Hematopoietic multipotent progenitor cell treated with erythropoietin and hydrocortisone succinate and interleukin-3 and kit ligand, for 8 days (in vitro differentiated cells): ENCODE measurements around the gene PYHIN1.
A peak's percentile ranks its signal among the peaks of the same experiment; 100 is the strongest.
"Not testable (repeated sequence)": the region's sequence is repeated elsewhere in the genome, so short reads cannot be mapped to it uniquely, and the experiment has no call there.

Experiments
- DNase-seq: peaks from one replicate; pipeline ENCODE4 v3.0.0-alpha.2; 2015

Gene PYHIN1

GRCh38 chr1:158984386-158984785 lies 53.0 kb downstream of the PYHIN1 start:
- no peak for DNase-seq

DNA sequence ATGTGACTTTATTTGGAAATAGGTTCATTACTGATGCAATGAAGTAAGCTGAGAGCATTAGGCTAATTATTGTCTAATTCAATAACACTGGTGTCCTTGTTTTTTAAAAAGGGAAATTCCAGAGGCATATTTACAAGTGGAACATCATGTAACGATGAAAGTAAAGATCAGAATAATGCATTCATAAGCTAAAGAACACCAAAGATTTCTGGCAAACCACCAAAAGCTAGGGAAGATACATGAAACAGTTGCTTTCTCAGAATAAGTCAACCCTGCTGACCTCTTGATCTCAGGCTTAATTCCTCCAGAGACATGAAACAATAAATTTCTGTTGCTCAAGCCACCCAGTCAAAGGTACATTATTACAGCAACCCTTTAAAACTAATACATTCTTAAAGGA lies 58.1 kb downstream of the PYHIN1 start:
- DNase-seq, result no peak

DNA sequence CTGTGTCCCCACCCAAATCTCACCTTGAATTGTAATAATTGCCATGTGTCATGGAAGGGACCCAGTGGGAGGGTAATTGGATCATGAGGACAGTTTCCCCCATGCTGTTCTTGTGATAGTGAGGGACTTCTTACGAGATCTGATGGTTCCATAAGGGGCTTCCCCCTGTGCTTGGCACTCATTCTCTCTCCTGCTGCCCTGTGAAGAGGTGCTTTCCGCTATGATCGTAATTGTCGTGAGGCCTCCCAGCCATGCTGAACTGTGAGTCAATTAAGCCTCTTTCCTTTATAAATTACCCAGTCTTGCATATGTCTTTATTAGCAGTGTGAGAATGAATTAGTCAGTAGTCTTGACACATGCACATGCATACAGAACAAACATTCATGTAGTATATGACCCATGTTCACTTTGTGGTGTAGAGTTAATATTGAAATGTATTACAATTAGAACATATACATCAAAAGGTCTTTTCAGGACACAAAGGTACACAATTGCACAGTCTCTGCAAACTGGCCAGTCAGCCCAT lies 61.5 kb downstream of the PYHIN1 start:
- DNase-seq, result no peak

DNA sequence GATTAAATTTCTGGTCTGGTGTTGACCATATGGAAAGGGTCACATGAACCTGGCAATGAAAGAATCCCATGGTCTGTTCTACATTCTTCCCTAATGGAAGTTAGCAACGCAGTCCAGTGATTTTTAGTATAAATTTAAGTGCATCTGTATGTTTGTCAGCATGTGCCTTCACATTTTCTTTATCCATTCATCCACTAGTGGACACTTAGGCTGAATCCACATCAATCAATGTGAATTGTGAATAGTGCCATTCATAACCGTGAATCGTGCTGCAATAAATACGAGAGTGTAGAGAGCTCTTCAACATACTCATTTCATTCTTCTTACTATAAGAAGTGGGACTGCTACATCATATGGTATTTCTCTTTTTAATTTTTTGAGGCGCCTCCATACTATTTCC lies 65.6 kb downstream of the PYHIN1 start:
- no peak for DNase-seq

GRCh38 chr1:158998037-158998780 lies 66.9 kb downstream of the PYHIN1 start:
- DNase-seq, result no peak

DNA sequence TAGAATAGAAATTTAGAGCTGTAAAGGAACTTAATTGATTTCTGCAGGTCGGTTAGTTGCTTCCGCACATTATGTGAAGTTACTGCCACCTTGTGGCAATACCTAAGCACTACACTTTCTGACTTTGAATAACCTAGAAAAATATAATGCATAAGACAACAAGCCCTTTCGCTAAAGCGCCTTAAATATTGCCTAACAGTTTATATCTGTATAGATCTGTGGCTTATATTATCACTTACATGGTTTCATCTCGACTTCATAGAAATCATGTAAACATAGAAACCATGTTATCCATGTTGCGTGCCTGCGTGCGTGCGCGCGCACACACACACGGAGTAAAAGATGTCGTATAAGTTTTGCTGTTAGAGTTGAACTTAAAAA lies 67.4 kb downstream of the PYHIN1 start:
- peak; percentile 83 for DNase-seq

DNA sequence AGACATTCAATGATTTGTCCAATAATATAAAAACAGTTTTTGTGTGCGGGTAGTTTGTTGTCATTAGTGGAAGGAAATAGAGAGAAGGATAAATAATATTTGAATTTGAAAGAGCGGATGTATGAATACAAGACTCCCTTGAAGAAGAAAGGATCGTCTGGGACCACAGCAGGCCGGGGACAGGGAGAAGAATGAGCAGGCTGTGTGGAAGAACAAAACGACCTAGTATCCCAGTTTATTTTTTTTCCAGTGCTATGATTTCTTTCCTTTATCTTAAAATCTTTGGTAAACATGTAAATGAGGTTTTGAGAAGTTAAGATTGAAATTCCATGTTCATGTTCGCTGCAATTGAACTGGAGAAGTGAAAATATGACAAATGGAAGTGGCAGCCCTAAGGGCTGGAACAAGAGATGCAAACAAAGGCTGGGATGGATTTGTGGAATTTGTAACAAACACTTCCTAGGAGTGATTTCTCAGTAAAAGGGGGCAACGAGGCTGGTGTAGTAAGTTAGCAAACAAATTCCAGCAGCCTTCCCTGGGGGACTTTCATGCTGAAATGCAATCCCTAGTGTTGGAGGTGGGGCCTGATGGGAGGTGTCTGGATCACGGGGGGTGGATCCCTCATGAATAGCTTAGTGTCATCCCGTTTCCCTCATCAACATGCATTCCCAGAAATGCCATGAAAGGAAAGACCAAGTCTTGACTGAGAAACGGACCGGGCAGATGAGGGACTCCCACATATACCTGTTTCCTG lies 68.1 kb downstream of the PYHIN1 start:
- no peak for DNase-seq

GRCh38 chr1:159000070-159000409 lies 68.7 kb downstream of the PYHIN1 start:
- no peak for DNase-seq

DNA sequence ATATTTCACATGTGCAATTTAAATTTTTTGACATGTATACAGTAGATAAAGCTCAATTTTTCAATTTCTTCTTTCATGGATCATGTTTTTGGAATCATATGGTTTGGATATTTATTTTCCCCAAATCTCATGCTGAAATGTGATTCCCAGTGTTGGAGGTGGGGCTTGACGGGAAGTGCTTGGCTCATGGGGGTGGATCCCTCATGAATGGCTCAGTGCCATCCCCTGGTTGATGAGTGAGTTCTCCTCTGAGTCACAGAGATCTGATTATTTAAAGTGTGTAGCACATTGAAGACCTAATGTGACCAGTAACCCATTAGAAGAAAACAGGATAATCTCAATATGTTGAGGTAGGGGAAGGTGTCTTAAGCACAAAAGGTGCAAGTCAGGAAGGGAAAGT lies 69.3 kb downstream of the PYHIN1 start:
- peak; percentile 32 for DNase-seq

DNA sequence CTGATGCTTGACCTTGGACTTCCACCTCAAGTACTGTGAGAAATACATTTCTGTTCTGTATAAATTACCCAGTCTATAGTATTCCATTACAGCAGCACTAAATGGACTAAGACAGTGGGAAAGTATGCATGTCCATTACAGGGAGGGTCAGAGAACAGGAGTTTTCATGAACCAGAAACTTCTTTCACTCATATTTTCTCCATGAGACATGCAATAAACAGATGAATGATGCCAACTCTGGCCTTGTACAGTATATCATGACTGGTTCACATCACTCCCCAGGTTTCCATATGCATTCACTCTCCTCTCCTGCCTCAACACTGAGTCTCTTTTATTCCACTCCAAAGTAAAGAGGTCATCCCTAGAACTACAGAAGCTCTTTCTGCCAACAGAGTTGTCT lies 73.8 kb downstream of the PYHIN1 start:
- DNase-seq, result no peak

DNA sequence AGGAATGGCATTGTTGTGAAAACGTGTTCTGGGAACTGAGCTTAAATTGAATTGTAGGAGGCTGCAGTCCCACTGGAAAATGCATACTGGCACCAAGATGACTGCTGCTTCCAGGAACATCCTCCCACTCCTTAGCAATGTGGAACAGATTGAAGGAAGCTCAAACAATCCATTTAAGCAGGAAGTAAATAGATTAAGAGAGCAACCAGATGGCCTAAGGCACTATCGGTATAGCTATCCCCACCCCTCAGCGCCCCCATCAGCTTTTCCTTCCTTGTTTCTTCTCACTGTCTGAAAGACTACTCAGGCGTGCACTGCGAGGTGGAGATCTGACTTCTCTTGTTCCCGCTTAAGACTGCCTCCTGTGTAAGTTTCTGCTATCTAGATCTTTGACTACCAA lies 74.3 kb downstream of the PYHIN1 start:
- no peak for DNase-seq

GRCh38 chr1:159006210-159006807 lies 75.0 kb downstream of the PYHIN1 start:
- DNase-seq, result not testable (repeated sequence)

DNA sequence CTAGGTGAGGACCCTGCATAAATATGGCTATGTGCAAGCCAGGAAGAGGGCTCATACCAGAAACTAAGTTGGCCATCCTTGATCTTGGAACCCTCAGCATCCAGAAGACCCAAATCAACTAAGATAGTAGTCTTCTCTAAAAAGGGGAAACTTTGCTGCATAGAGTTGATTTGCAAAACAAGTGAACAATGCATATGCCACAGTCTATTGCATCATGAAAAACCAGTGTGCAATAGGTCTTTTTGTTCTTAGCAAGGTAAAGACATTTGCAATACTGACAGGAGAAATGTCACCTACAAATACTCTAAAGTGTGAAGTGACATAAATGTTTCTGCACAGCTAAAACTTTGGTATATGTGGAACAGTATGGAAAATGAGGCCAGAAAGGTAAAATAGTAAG lies 76.4 kb downstream of the PYHIN1 start:
- no peak for DNase-seq

GRCh38 chr1:159008744-159009188 lies 77.4 kb downstream of the PYHIN1 start:
- DNase-seq, result peak; percentile 12

- DNase-seq, result no peak
Measured at GRCh38 chr1:159009287-159009686, 77.9 kb downstream of the PYHIN1 start.

GRCh38 chr1:159009704-159010361 lies 78.5 kb downstream of the PYHIN1 start, which contains the start of gene IFI16:
TSS of gene IFI16 (plus strand) at chr1:159009907. CDS start at chr1:159014681, 4,774 bp downstream.
- peak; percentile 70 for DNase-seq

GRCh38 chr1:159010391-159010790 lies 79.0 kb downstream of the PYHIN1 start:
- no peak for DNase-seq

- not testable (repeated sequence) for DNase-seq
Measured at GRCh38 chr1:159011001-159011400, 79.6 kb downstream of the PYHIN1 start.

- no peak for DNase-seq
Measured at GRCh38 chr1:159011751-159012150, 80.4 kb downstream of the PYHIN1 start.

DNA sequence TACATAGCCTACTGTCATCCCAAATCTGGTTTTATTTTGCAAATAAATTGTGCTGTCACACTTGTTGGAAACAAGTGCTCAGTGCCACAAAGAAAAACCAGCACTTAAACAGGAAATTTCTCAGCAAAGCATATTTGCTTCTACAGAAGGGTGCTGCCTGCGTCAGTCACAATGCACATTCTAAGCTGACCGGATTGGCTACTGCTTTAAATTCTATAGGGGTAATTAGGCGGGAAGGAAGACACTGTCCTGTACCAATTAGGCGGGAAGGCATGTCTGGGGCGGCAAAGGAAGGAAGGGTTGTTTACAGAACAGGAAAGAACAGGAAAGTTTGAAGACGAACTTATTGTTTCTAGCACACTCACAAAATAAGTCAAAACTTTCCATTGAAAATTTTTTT lies 81.1 kb downstream of the PYHIN1 start:
- peak; percentile 41 for DNase-seq

GRCh38 chr1:159014003-159014571 lies 82.7 kb downstream of the PYHIN1 start:
- DNase-seq, result no peak

DNA sequence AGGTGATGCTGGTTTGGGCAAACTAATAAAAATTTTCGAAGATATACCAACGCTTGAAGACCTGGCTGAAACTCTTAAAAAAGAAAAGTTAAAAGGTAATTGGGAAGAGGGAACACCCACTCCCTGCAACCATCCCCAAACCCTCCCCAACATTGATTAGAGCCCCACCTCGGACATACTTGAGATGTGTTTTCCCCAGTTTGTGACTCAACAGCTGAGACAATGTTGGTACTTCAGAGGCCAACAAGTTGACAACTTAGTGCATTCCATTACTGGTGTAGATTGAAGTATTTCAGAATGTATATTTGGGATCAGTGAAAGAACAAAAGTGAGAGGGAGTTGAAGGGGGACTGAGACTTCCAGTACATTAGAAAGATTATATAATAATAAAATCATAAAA lies 83.5 kb downstream of the PYHIN1 start:
- DNase-seq, result no peak

DNA sequence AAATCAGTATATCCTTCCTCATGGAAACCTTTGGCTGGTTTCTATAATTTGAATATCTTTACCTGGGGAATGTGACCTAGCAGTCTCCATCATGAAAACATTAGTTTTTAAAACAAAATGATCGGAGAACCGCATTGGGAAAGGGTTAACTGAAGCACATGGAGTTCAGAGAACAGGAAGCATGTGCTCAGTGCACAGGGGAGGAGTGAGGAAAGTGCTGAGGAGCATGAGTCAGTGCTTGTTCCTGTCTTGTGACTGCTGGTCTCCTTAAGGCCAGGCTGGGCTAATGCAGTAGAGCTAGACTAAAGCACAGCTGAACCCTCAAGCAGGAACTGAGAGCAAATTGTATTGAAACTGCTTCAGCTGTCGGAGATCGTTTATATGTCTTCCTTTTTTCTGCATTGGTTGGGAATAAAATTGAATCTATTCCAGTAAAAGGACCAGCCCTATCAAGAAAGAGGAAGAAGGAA lies 84.1 kb downstream of the PYHIN1 start:
- peak; percentile 74 for DNase-seq
